NCI-H2107 (cell line): ENCODE results near the gene PRPF6.

Source experiments
- DNase-seq: peaks from one replicate; lab custom pipeline; 2025; lab: John Stamatoyannopoulos, UW

PRPF6 gene

DNA sequence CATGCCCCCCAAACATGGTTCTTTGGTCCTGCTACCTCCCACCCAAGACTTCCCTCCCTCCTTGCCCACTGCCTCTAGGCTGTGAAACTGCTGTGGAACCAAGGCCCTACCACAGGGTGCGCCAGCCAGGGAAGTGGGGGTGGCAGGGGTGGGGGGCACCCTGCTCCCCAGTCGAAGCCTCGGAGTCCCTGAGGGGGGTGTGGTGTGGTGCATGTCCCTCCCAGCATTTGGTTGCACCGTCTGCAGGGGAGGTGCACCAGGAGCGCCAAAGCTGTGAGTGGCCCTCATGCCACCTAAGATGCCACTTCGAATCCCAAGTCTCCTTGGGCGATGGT is 96.6 kb downstream of the PRPF6 start:
- DNase-seq, result no peak

- DNase-seq, result no peak
Measured at GRCh38 chr20:64077876-64078551, 97.1 kb downstream of the PRPF6 start.

DNA sequence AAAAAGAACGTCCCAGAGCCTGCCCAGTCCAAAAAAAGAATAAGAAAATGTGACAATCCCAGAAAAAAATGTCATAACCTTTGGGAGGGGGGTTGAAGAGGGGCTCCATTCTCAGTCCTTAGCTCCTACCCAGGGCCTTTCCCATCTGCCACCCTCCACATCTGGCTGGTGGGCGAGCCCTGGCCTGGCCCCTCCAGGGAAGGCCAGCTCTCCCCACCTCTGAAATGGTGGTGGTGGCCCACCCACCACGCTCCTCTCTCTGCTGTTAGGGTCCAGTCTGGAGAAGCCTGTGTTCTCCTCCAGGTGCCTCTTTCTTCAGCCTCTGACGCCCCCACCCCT is 98.0 kb downstream of the PRPF6 start:
- DNase-seq, result no peak

- DNase-seq, result no peak
Measured at GRCh38 chr20:64079273-64080012, 98.5 kb downstream of the PRPF6 start, which contains the start of gene RGS19. RGS19 (minus strand) TSS chr20:64079518; CDS start chr20:64076886, 2,632 bp downstream.

DNA sequence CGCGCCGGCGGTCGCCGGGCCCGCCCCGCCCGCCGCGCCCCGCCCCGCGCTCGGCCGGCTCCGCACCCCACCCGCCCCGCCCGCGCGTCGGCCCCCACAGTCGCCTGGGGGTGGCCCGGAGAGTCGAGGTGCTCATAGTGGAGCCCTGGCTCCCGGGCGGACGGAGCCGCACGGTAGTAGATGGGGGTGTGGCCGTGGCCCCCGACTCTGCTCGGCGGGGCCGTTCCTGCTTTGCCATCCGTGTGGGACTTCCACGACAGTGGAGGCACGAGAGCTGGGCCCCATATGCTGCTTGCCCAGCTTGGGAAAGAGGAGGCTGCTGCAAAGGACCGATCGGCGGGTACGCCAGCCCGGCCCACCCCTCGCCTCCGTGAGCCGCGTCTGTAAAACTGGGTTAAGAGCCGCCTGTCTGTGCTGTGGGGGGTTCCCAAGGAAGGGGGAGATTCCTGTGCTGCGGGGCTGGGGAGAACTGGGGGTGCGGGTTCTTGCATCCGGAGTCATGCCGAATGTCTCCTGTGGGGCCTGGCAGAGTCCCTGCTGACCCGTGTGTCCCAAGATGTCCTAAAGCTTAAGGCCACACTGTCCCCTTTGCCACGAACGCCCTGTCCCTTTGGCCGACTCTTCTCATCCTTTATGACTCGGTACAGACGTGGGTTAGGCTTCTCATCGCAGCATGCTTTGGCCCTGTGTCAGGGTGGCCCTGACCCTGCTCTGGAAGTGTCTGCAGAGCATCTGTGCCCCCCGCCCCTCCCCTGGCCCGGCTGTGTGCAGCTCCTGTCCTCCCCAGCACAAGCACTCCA is 99.3 kb downstream of the PRPF6 start, which contains the start of gene OPRL1:
TSS of gene OPRL1 (plus strand) at position 70 of the 800 bp plus-strand sequence. CDS start 12,639 bp downstream, outside the sequence.
- DNase-seq, result no peak

GRCh38 chr20:64080813-64081623 is 100.1 kb downstream of the PRPF6 start:
- DNase-seq, result no peak

- no peak for DNase-seq
Measured at GRCh38 chr20:64081624-64081964, 100.7 kb downstream of the PRPF6 start.

DNA sequence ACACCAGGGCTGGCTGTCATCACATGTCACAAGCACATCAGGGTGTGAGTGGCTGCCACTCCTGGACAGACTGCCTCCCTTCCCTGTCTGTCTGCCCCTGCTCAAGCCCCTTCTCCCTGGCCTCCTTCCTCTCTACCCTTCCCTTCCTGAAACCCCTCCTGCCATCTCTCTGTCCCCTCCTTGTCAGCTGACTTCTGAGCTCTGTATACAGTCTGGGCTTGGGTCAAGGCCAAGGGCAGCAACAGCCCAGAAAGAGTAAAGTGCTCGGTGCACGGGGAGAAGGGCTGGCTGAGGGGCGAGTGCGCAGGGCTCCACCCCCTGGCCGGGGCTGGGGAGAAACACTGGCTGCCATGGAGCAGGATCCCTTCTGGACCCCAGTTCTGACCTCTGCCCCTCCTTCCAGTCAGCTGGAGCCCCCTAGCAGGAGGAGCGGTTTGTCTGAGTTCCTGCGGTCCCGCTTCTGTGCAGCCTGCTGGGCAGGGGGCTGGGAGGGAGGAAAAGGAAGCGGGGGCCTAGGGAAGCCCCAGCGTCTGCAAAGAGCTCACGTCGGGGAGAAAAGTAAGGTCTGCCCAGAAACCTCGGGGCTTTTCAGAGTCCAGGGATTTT is 101.3 kb downstream of the PRPF6 start:
- no peak for DNase-seq
